GM23338 (cell line): Measurements from ENCODE around the gene KRT31. TPM values are rescaled to one million over a fixed set of nuclear protein-coding genes. Genes with fewer than 3 reads are reported as not detected.

Experiments used
- ATAC-seq: fragments of 200-7000 bp; cut with Tn5 transposase; 3 replicates; pipeline ENCODE4 v1.9.1; 2020
- DNase-seq: peaks from one replicate; pipeline ENCODE4 v3.0.0-alpha.2; 2015; ENCODE audit warnings: low spot score
- H2AFZ ChIP-seq: fragments of 200-600 bp; sonication (generic); 2 replicates; pipeline ENCODE4 v1.8.0; 2016; ENCODE audit warnings: antibody characterized with exemption, mild to moderate bottlenecking, moderate library complexity
- H3F3A ChIP-seq: fragments of 200-600 bp; sonication (generic); replicated peaks from 2 replicates; pipeline ENCODE4 v1.8.0; 2017; ENCODE audit warnings: antibody characterized with exemption, mixed run types, low read depth
- H3K27ac ChIP-seq: fragments of 200-600 bp; sonication (generic); 2 replicates; pipeline ENCODE4 v1.6.1; 2016; ENCODE audit warnings: low read depth
- H3K27me3 ChIP-seq: fragments of 200-600 bp; sonication (generic); 2 replicates; pipeline ENCODE4 v1.8.0; 2016; ENCODE audit warnings: mild to moderate bottlenecking, mixed run types, moderate library complexity; ENCODE audit not compliant: insufficient read depth
- H3K36me3 ChIP-seq: fragments of 200-600 bp; sonication (generic); 2 replicates; pipeline ENCODE4 v1.8.0; 2016; ENCODE audit warnings: mild to moderate bottlenecking; ENCODE audit not compliant: insufficient read depth
- H3K4me1 ChIP-seq: fragments of 200-600 bp; sonication (generic); 2 replicates; pipeline ENCODE4 v1.8.0; 2016; ENCODE audit warnings: mild to moderate bottlenecking, moderate library complexity; ENCODE audit not compliant: insufficient read depth
- H3K4me2 ChIP-seq: fragments of 200-600 bp; sonication (generic); 2 replicates; pipeline ENCODE4 v1.7.1; 2017; ENCODE audit warnings: mixed run types
- H3K4me3 ChIP-seq: fragments of 200-600 bp; sonication (generic); 2 replicates; pipeline ENCODE4 v1.6.1; 2016; ENCODE audit warnings: mixed run types
- H3K79me2 ChIP-seq: fragments of 200-600 bp; sonication (generic); replicated peaks from 2 replicates; pipeline ENCODE4 v1.8.0; 2017; ENCODE audit warnings: mild to moderate bottlenecking; ENCODE audit not compliant: insufficient read depth
- H3K9me2 ChIP-seq: fragments of 200-600 bp; sonication (generic); 2 replicates; pipeline ENCODE4 v1.8.0; 2017; ENCODE audit not compliant: insufficient read depth
- H4K20me1 ChIP-seq: fragments of 200-600 bp; sonication (generic); replicated peaks from 2 replicates; pipeline ENCODE4 v1.8.0; 2017; ENCODE audit warnings: mild to moderate bottlenecking; ENCODE audit not compliant: insufficient read depth
- H3K27ac Mint-ChIP-seq: 2 replicates; pipeline ENCODE4 v1.8.0; 2020; ENCODE audit warnings: inconsistent platforms, mild to moderate bottlenecking, moderate library complexity, mixed read lengths
- H3K27me3 Mint-ChIP-seq: 3 replicates; pipeline ENCODE4 v1.8.0; 2022; ENCODE audit warnings: low read depth, mild to moderate bottlenecking, moderate library complexity, mixed read lengths, inconsistent platforms; ENCODE audit not compliant: insufficient read depth, poor library complexity
- H3K36me3 Mint-ChIP-seq: 3 replicates; pipeline ENCODE4 v1.8.0; 2021; ENCODE audit warnings: low read depth, mild to moderate bottlenecking, inconsistent platforms, moderate library complexity, mixed read lengths
- H3K4me1 Mint-ChIP-seq: 3 replicates; pipeline ENCODE4 v1.8.0; 2020; ENCODE audit warnings: mild to moderate bottlenecking, inconsistent platforms, mixed read lengths
- H3K4me3 Mint-ChIP-seq: 3 replicates; pipeline ENCODE4 v1.8.0; 2021; ENCODE audit warnings: moderate library complexity, mild to moderate bottlenecking, inconsistent platforms, mixed read lengths
- H3K9me3 Mint-ChIP-seq: 3 replicates; pipeline ENCODE4 v1.8.0; 2020; ENCODE audit warnings: moderate library complexity, mild to moderate bottlenecking, inconsistent platforms, mixed read lengths
- CREB1 ChIP-seq: fragments of 250-450 bp; sonication (Bioruptor Pico); IDR thresholded peaks from 2 replicates; pipeline ENCODE4 v1.5.0; 2020; ENCODE audit warnings: low read depth, mild to moderate bottlenecking, moderate library complexity
- CTCF ChIP-seq, 2 experiments: fragments of 200-600 bp in 1 of 2; sonication (generic) in 1 of 2; conservative IDR thresholded peaks; 2 replicates each; pipeline versions ENCODE4 v1.5.1 to v1.6.1; 2016 to 2017; ENCODE audit warnings: antibody characterized with exemption in 2 of 2, low read depth in 2 of 2, mild to moderate bottlenecking in 2 of 2, moderate library complexity in 1 of 2
- ETS1 ChIP-seq: IDR thresholded peaks from 2 replicates; pipeline ENCODE4 v1.6.1; 2016; ENCODE audit warnings: antibody characterized with exemption
- EZH2 ChIP-seq: fragments of 200-600 bp; sonication (generic); IDR thresholded peaks from one replicate; pipeline ENCODE4 v1.8.0; 2017; ENCODE audit warnings: antibody characterized with exemption, mild to moderate bottlenecking, low read depth; ENCODE audit not compliant: unreplicated experiment
- JUNB ChIP-seq: IDR thresholded peaks from one replicate; pipeline ENCODE4 v1.6.1; 2016; ENCODE audit warnings: antibody characterized with exemption; ENCODE audit not compliant: unreplicated experiment
- NANOG ChIP-seq: IDR thresholded peaks from 2 replicates; pipeline ENCODE4 v1.6.1; 2016; ENCODE audit warnings: antibody characterized with exemption, borderline replicate concordance
- POLR2AphosphoS5 ChIP-seq: IDR thresholded peaks from 2 replicates; pipeline ENCODE4 v1.6.1; 2016; ENCODE audit warnings: antibody characterized with exemption, low read depth
- REST ChIP-seq: IDR thresholded peaks from one replicate; pipeline ENCODE4 v1.6.1; 2018; ENCODE audit warnings: antibody characterized with exemption; ENCODE audit not compliant: unreplicated experiment
- STAT1 ChIP-seq: IDR thresholded peaks from one replicate; pipeline ENCODE4 v1.6.1; 2016; ENCODE audit warnings: antibody characterized with exemption; ENCODE audit not compliant: unreplicated experiment
- ZNF114 ChIP-seq: fragments of 250-450 bp; sonication (Bioruptor Pico); IDR thresholded peaks from 2 replicates; pipeline ENCODE4 v1.5.0; 2020; ENCODE audit warnings: mild to moderate bottlenecking, moderate library complexity
- ZNF462 ChIP-seq: fragments of 250-450 bp; sonication (Bioruptor Pico); IDR thresholded peaks from 2 replicates; pipeline ENCODE4 v1.5.0; 2020; ENCODE audit warnings: mild to moderate bottlenecking, moderate library complexity
- polyA plus RNA-seq: library from polyadenylated mRNA; unstranded; fragments of >200 nt; fragmentation: Nextera tagmentation; extraction: Ambion mirVana; gene quantifications from 2 replicates; pipeline ENCODE4 v1.2.1, GENCODE V29; 2016
- total RNA-seq: library from RNA; depleted of rRNA; stranded (reverse); fragments of >200 nt; shearing (Covaris generic); gene quantifications from 2 replicates; pipeline ENCODE4 v1.2.3, GENCODE V29; 2014

KRT31 gene
- total and polyA plus RNA-seq, 2 experiments from 2014 or later, result not detected

- no peak for TF ChIP-seq CREB1 (CRISPR knock-in tag)
Measured at GRCh38 chr17:41391535-41391934, 5.9 kb downstream of the KRT31 start (continued).

- Histone ChIP-seq H3K27me3 (no peaks in the 10 kb centered on the region), H3K79me2 (no peaks in the 10 kb centered on the region), H4K20me1 (no peaks in the 10 kb centered on the region), H3K27ac (no peak overlapping the region), H3K4me1 (no peaks in the 10 kb centered on the region), H3K36me3 (no peaks in the 10 kb centered on the region), H3F3A (no peaks in the 10 kb centered on the region), H3K4me2 (no peak overlapping the region), H2AFZ (no peak overlapping the region), H3K4me3 (no peak overlapping the region), H3K9me2 (peaks cover 9% of the 10 kb centered on the region)
- Mint-ChIP-seq H3K4me3 (no peak overlapping the region), H3K9me3 (peaks cover 9% of the 10 kb centered on the region; the same call in 2 of the 3 replicates), H3K36me3 (no peaks in the 10 kb centered on the region; the same call in 2 of the 3 replicates), H3K4me1 (no peaks in the 10 kb centered on the region), H3K27me3 (no peaks in the 10 kb centered on the region), H3K27ac (no peak overlapping the region)
- DNase-seq, result no peak
- TF ChIP-seq JUNB (no peak), CREB1 (CRISPR knock-in tag) (no peak), POLR2AphosphoS5 (no peak), STAT1 (no peak), EZH2 (no peak), ZNF114 (CRISPR knock-in tag) (no peak), ETS1 (no peak), ZNF462 (CRISPR knock-in tag) (no peak), CTCF (conservative IDR thresholded peaks at IDR 0.05; ENCODE audit: low read depth in 2 of 2) (no peak), NANOG (no peak), REST (no peak)
- ATAC-seq, result no peak
Measured at GRCh38 chr17:41390411-41390938, 6.9 kb downstream of the KRT31 start.
